ENCODE measurements around the gene TCL1A.
"Not testable (repeated sequence)": the region's sequence is repeated elsewhere in the genome, so short reads cannot be mapped to it uniquely, and the experiment has no call there.

TCL1A gene

GRCh38 chr14:95674613-95675012 lies 39.3 kb downstream of the TCL1A start:
- no peak for FAIRE-seq

- FAIRE-seq, result no peak
These were observed 45.6 kb downstream of the TCL1A start for GRCh38 chr14:95668235-95668772.

DNA sequence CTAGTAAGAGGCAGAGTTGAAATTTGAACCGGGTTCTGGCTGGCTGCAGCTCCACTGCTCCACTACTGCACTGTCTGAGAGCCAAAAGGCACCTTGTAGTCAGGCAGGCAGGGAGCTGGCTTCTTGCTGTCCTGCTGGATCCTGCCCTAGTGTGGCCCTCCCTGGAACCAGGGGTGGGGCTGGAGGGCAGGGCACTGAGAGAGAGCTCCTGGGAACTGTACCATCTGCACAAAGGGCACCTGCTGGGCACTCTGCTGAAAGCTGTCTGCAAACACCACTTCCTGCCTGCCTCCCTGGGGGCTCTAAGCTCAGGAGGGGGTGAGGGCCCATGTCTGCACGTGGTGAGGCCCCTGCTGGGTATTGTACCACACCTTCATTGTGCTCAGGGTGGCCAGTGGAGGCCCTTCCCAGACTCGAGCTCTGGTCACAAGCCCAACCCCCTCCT lies 46.7 kb downstream of the TCL1A start:
- no peak for FAIRE-seq

DNA sequence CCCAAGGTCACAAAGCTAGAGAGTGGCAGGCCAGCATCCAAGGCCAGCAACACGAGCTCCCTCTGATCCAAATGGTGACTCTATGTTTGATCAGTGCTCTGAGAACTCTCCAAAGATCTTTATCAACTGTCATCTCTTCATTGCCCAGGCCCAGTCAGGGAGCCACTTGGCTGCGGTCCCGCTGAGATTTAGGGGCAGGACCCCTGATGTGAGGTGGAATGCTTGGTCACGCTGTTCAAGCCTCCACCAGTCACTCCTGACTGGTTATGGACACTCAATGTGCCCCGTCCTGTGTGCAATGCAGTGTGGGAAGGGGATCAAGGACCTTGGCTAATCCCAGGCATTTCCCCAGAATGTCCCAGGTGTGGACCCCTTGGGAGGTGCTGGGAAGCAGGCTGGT lies 47.5 kb downstream of the TCL1A start:
- no peak for FAIRE-seq

- not testable (repeated sequence) for FAIRE-seq
These were observed 48.4 kb downstream of the TCL1A start for GRCh38 chr14:95665530-95665929.

- FAIRE-seq, result no peak
These were observed 49.4 kb downstream of the TCL1A start for GRCh38 chr14:95664546-95664945.

- FAIRE-seq, result no peak
These were observed 49.9 kb downstream of the TCL1A start for GRCh38 chr14:95664066-95664465.

- FAIRE-seq, result no peak
These were observed 50.6 kb downstream of the TCL1A start for GRCh38 chr14:95663226-95663797.

DNA sequence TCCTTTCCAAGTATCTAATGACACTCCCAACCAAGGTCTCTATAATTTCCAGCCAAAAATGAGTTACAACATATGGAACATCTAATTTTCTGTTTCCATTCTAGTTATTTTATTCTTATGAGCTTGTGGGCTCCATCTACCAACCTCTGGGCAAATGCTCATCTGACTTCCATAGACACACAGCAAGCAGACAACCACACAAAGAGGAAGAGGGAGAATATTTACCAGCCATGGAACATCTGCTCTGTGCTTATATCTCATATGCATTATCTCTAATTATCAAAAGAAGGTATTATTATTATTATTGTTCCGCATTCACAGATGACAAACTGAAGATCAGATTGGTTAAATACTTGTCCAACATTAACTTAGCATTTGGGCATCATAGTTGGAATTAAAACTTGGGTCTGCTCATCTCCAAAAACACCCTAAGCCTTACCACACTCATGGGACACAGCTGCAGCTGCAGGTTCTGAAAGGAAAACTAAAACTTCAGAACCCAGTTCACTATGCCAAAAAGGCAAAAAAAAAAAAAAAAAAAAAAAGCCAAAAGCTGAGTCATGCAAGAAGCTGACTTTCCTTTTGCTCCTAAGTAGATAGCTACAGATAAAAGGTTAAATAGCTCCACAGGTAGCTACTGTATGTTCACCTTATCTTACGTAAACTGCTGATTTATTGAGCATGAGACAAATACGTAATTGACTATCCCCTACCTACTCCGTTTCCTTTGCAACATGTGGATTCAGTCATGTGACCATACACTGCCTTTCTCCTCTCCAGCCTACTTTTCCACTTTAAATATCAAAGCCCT lies 51.3 kb downstream of the TCL1A start:
- no peak for FAIRE-seq

- FAIRE-seq, result no peak
These were observed 53.0 kb downstream of the TCL1A start for GRCh38 chr14:95660651-95661515.

DNA sequence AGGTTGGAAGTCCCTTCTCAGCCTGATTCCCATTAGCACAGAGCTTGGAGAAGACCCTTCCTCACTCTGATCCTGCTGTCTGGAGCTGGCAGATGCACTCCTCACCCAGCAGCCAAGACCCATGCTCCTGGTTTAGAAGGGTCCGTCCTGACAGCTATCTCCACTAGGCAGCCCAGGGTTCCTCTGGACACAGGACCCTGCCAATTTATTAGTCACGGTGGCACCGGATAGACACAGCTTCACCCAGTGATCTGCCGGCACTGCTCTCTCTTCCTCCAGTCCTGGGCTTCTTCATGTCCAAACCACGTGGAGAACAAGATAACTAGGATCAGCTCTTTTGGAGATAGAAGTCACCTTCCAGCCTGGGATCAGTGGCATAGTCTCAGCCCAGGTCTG lies 53.9 kb downstream of the TCL1A start:
- no peak for FAIRE-seq
